MM.1S (cell line): Measurements from ENCODE around the gene FBXO22.
"Not testable (repeated sequence)": the region's sequence is repeated elsewhere in the genome, so short reads cannot be mapped to it uniquely, and the experiment has no call there.

Source experiments
- DNase-seq: peaks from one replicate; pipeline ENCODE4 v3.0.0-alpha.2; 2015
- H2AFZ ChIP-seq: fragments of 300-600 bp; sonication (generic); 2 replicates; pipeline ENCODE4 v1.6.0; 2016; ENCODE audit warnings: antibody characterized with exemption, low read length
- H3F3A ChIP-seq: fragments of 300-600 bp; sonication (generic); 2 replicates; pipeline ENCODE4 v1.6.1; 2016; ENCODE audit warnings: mild to moderate bottlenecking, antibody characterized with exemption, low read length, moderate library complexity, mixed read lengths; ENCODE audit not compliant: insufficient read depth
- H3K27ac ChIP-seq: fragments of 300-600 bp; sonication (generic); 2 replicates; pipeline ENCODE4 v1.5.1; 2016; ENCODE audit warnings: mild to moderate bottlenecking, low read length
- H3K27me3 ChIP-seq: fragments of 300-600 bp; sonication (generic); replicated peaks from 2 replicates; pipeline ENCODE4 v1.6.0; 2016; ENCODE audit warnings: low read length; ENCODE audit not compliant: insufficient read depth
- H3K36me3 ChIP-seq: fragments of 300-600 bp; sonication (generic); replicated peaks from 2 replicates; pipeline ENCODE4 v1.6.1; 2016; ENCODE audit warnings: mild to moderate bottlenecking, low read length, mixed read lengths; ENCODE audit not compliant: insufficient read depth
- H3K4me1 ChIP-seq: fragments of 300-600 bp; sonication (generic); 2 replicates; pipeline ENCODE4 v1.6.1; 2016; ENCODE audit warnings: low read length, mixed read lengths
- H3K4me2 ChIP-seq: fragments of 300-600 bp; sonication (generic); 2 replicates; pipeline ENCODE4 v1.6.0; 2016; ENCODE audit warnings: low read depth, low read length
- H3K4me3 ChIP-seq: fragments of 300-600 bp; sonication (generic); 2 replicates; pipeline ENCODE4 v1.5.1; 2016; ENCODE audit warnings: low read length, mixed read lengths
- H3K79me2 ChIP-seq: fragments of 300-600 bp; sonication (generic); 2 replicates; pipeline ENCODE4 v1.6.1; 2016; ENCODE audit warnings: mixed run types, low read length, mixed read lengths
- H3K9ac ChIP-seq: fragments of 300-600 bp; sonication (generic); 2 replicates; pipeline ENCODE4 v1.6.1; 2016; ENCODE audit warnings: low read length, mixed read lengths
- H3K9me2 ChIP-seq: fragments of 300-600 bp; sonication (generic); replicated peaks from 2 replicates; pipeline ENCODE4 v1.6.1; 2016; ENCODE audit warnings: mild to moderate bottlenecking, low read length, mixed read lengths; ENCODE audit not compliant: insufficient read depth
- H3K9me3 ChIP-seq: fragments of 300-600 bp; sonication (generic); replicated peaks from 2 replicates; pipeline ENCODE4 v1.6.1; 2016; ENCODE audit warnings: mild to moderate bottlenecking, low read length, mixed read lengths; ENCODE audit not compliant: insufficient read depth
- H4K20me1 ChIP-seq: fragments of 300-600 bp; sonication (generic); 2 replicates; pipeline ENCODE4 v1.6.1; 2016; ENCODE audit warnings: mild to moderate bottlenecking, low read length, moderate library complexity, mixed read lengths; ENCODE audit not compliant: insufficient read depth
- CTCF ChIP-seq: fragments of 300-600 bp; sonication (generic); IDR thresholded peaks from 2 replicates; pipeline ENCODE4 v1.5.1; 2016; ENCODE audit warnings: antibody characterized with exemption, low read length, mixed read lengths
- EZH2 ChIP-seq: fragments of 300-600 bp; sonication (generic); optimal IDR thresholded peaks from 2 replicates; pipeline ENCODE3; 2017; ENCODE audit warnings: low read depth, mild to moderate bottlenecking, antibody characterized with exemption, low read length, mixed read lengths
- EZH2phosphoT487 ChIP-seq: fragments of 300-600 bp; sonication (generic); IDR thresholded peaks from 2 replicates; pipeline ENCODE4 v1.6.1; 2018; ENCODE audit warnings: antibody characterized with exemption, low read length

FBXO22 gene

GRCh38 chr15:75961331-75961730 lies 57.7 kb downstream of the FBXO22 start:
- TF ChIP-seq EZH2 (no peak), EZH2phosphoT487 (no peak), CTCF (no peak)
- H3K9ac ChIP-seq, result no peak overlapping the region
- H3K9me2 ChIP-seq, result no peaks in the 10 kb centered on the region
- no peak overlapping the region for H2AFZ ChIP-seq
- no peaks in the 10 kb centered on the region for H3K79me2 ChIP-seq
- H3K27me3 ChIP-seq, result no peaks in the 10 kb centered on the region
- no peaks in the 10 kb centered on the region for H3K9me3 ChIP-seq
- no peaks in the 10 kb centered on the region for H3K36me3 ChIP-seq
- no peaks in the 10 kb centered on the region for H3F3A ChIP-seq
- no peak overlapping the region for H3K27ac ChIP-seq
- DNase-seq, result no peak
- H3K4me1 ChIP-seq, result no peaks in the 10 kb centered on the region
- H4K20me1 ChIP-seq, result no peaks in the 10 kb centered on the region
- H3K4me3 ChIP-seq, result no peak overlapping the region
- H3K4me2 ChIP-seq, result no peak overlapping the region

- no peak overlapping the region for H3K4me3 ChIP-seq
- no peak overlapping the region for H3K27ac ChIP-seq
- no peak overlapping the region for H3K4me2 ChIP-seq
Observed at GRCh38 chr15:75966073-75966472, 62.4 kb downstream of the FBXO22 start.

GRCh38 chr15:75976766-75977165 lies 73.1 kb downstream of the FBXO22 start:
- not testable (repeated sequence) for H3K4me1 ChIP-seq, H3K9me2 ChIP-seq, H3K4me3 ChIP-seq, H3K79me2 ChIP-seq, H3K36me3 ChIP-seq, H3K9me3 ChIP-seq, H3K9ac ChIP-seq, H3F3A ChIP-seq, DNase-seq, H2AFZ ChIP-seq, H3K27ac ChIP-seq, H3K27me3 ChIP-seq, H3K4me2 ChIP-seq, H4K20me1 ChIP-seq

More at GRCh38 chr15:75966073-75966472, 62.4 kb downstream of the FBXO22 start:
- H3K9ac ChIP-seq, result no peak overlapping the region
- no peaks in the 10 kb centered on the region for H3K27me3 ChIP-seq
- no peaks in the 10 kb centered on the region for H3K79me2 ChIP-seq
- H2AFZ ChIP-seq, result no peak overlapping the region
- H3F3A ChIP-seq, result no peaks in the 10 kb centered on the region
- H3K9me3 ChIP-seq, result no peaks in the 10 kb centered on the region
- H3K36me3 ChIP-seq, result no peaks in the 10 kb centered on the region
- H3K4me1 ChIP-seq, result no peaks in the 10 kb centered on the region
- no peaks in the 10 kb centered on the region for H3K9me2 ChIP-seq
- TF ChIP-seq EZH2phosphoT487 (no peak), EZH2 (no peak), CTCF (no peak)
- no peak for DNase-seq
- H4K20me1 ChIP-seq, result no peaks in the 10 kb centered on the region

- Histone ChIP-seq H3K27ac (no peak overlapping the region), H2AFZ (no peak overlapping the region), H3K9me3 (no peaks in the 10 kb centered on the region), H3K27me3 (no peaks in the 10 kb centered on the region), H3K9me2 (no peaks in the 10 kb centered on the region), H3F3A (no peaks in the 10 kb centered on the region), H3K9ac (no peak overlapping the region), H3K36me3 (no peaks in the 10 kb centered on the region), H4K20me1 (no peaks in the 10 kb centered on the region), H3K4me2 (no peak overlapping the region), H3K4me3 (no peak overlapping the region), H3K4me1 (no peaks in the 10 kb centered on the region), H3K79me2 (no peaks in the 10 kb centered on the region)
- TF ChIP-seq EZH2 (no peak), EZH2phosphoT487 (no peak), CTCF (no peak)
- DNase-seq, result no peak
Observed at GRCh38 chr15:75981149-75981815, 77.6 kb downstream of the FBXO22 start.
